Fibroblast of skin of left biceps (primary cell): ENCODE data around the gene BCR.

ENCODE experiments used
- DNase-seq, 2 experiments: peaks; one replicate each; pipeline ENCODE4 v3.0.0-alpha.2; 2013; ENCODE audit warnings: low read depth in 2 of 2

Gene BCR

GRCh38 chr22:23231471-23232093, 51.3 kb downstream of the BCR start:
- no peak for DNase-seq

GRCh38 chr22:23232094-23232905, 52.0 kb downstream of the BCR start:
- no peak for DNase-seq

- DNase-seq, result no peak
Observed at GRCh38 chr22:23233084-23233531, 52.8 kb downstream of the BCR start.

- DNase-seq, result peak; percentile 56 to 59
Observed at GRCh38 chr22:23233752-23234408, 53.6 kb downstream of the BCR start.

- no peak for DNase-seq
Observed at GRCh38 chr22:23234409-23235161, 54.3 kb downstream of the BCR start.

- DNase-seq, result no peak
Observed at GRCh38 chr22:23235425-23235824, 55.1 kb downstream of the BCR start.

GRCh38 chr22:23236026-23236425, 55.7 kb downstream of the BCR start:
- no peak for DNase-seq

GRCh38 chr22:23236440-23237184, 56.3 kb downstream of the BCR start:
- no peak for DNase-seq

GRCh38 chr22:23237201-23237798, 57.0 kb downstream of the BCR start:
- no peak for DNase-seq

GRCh38 chr22:23237841-23238240, 57.5 kb downstream of the BCR start:
- no peak for DNase-seq

GRCh38 chr22:23238707-23239106, 58.4 kb downstream of the BCR start:
- DNase-seq, result no peak

- DNase-seq, result no peak
Observed at GRCh38 chr22:23239429-23239828, 59.1 kb downstream of the BCR start.

GRCh38 chr22:23240639-23241389, 60.5 kb downstream of the BCR start:
- no peak for DNase-seq

GRCh38 chr22:23241562-23242472, 61.5 kb downstream of the BCR start:
- DNase-seq, result no peak

GRCh38 chr22:23242473-23243001, 62.2 kb downstream of the BCR start:
- DNase-seq, result no peak

- DNase-seq, result no peak
Observed at GRCh38 chr22:23243006-23243573, 62.8 kb downstream of the BCR start.

- no peak for DNase-seq
Observed at GRCh38 chr22:23243859-23244689, 63.8 kb downstream of the BCR start.

GRCh38 chr22:23244690-23245044, 64.4 kb downstream of the BCR start:
- no peak for DNase-seq
